OCI-LY1 (cell line): ENCODE results near the gene UNC5B.

ENCODE experiments used
- H2AFZ ChIP-seq: fragments of 200-600 bp; sonication (generic), shearing (Covaris generic); 2 replicates; pipeline ENCODE4 v1.6.0; 2014; ENCODE audit warnings: antibody characterized with exemption, mild to moderate bottlenecking, low read length
- H3F3A ChIP-seq: fragments of 200-600 bp; sonication (generic), shearing (Covaris generic); 2 replicates; pipeline ENCODE4 v1.6.0; 2014; ENCODE audit warnings: mild to moderate bottlenecking, antibody characterized with exemption, low read length, moderate library complexity; ENCODE audit not compliant: insufficient read depth
- H3K27ac ChIP-seq: fragments of 200-600 bp; sonication (generic); 2 replicates; pipeline ENCODE4 v1.5.1; 2014; ENCODE audit warnings: low read length, mixed run types, mild to moderate bottlenecking, low read depth; ENCODE audit not compliant: poor library complexity, severe bottlenecking
- H3K27me3 ChIP-seq: fragments of 200-600 bp; sonication (generic); 2 replicates; pipeline ENCODE4 v1.6.0; 2014; ENCODE audit warnings: antibody characterized with exemption, mild to moderate bottlenecking, low read length, moderate library complexity; ENCODE audit not compliant: insufficient read depth
- H3K36me3 ChIP-seq: fragments of 200-600 bp; sonication (generic); 2 replicates; pipeline ENCODE4 v1.6.1; 2014; ENCODE audit warnings: mild to moderate bottlenecking, antibody characterized with exemption, low read length, moderate library complexity, mixed read lengths; ENCODE audit not compliant: insufficient read depth
- H3K4me1 ChIP-seq: fragments of 200-600 bp; sonication (generic); 2 replicates; pipeline ENCODE4 v1.5.1; 2014; ENCODE audit warnings: mild to moderate bottlenecking, low read length, moderate library complexity; ENCODE audit not compliant: insufficient read depth, severe bottlenecking
- H3K4me2 ChIP-seq: fragments of 200-600 bp; sonication (generic), shearing (Covaris generic); 2 replicates; pipeline ENCODE4 v1.6.1; 2014; ENCODE audit warnings: low read length
- H3K4me3 ChIP-seq: fragments of 200-600 bp; sonication (generic); 2 replicates; pipeline ENCODE4 v1.5.1; 2014; ENCODE audit warnings: low read length, low read depth, mild to moderate bottlenecking, mixed read lengths; ENCODE audit not compliant: poor library complexity, severe bottlenecking
- H3K79me2 ChIP-seq: fragments of 200-600 bp; shearing (Covaris generic); 2 replicates; pipeline ENCODE4 v1.6.1; 2016; ENCODE audit warnings: mixed run types, low read length, mixed read lengths; ENCODE audit not compliant: insufficient read depth
- H3K9ac ChIP-seq: fragments of 200-600 bp; sonication (generic), shearing (Covaris generic); 2 replicates; pipeline ENCODE4 v1.6.1; 2014; ENCODE audit warnings: mild to moderate bottlenecking, low read length, mixed read lengths
- H3K9me2 ChIP-seq: fragments of 200-600 bp; sonication (generic), shearing (Covaris generic); 2 replicates; pipeline ENCODE4 v1.6.1; 2014; ENCODE audit warnings: low read depth, mild to moderate bottlenecking, low read length, mixed read lengths
- H3K9me3 ChIP-seq: fragments of 200-600 bp; shearing (Covaris generic); 2 replicates; pipeline ENCODE4 v1.6.1; 2014; ENCODE audit warnings: low read length, mixed read lengths
- H4K20me1 ChIP-seq: fragments of 200-600 bp; sonication (generic), shearing (Covaris generic); 2 replicates; pipeline ENCODE4 v1.6.0; 2016; ENCODE audit warnings: mild to moderate bottlenecking, low read length; ENCODE audit not compliant: insufficient read depth
- EZH2 ChIP-seq: fragments of 200-600 bp; sonication (generic), shearing (Covaris generic); IDR thresholded peaks from 2 replicates; pipeline ENCODE4 v1.8.0; 2017; ENCODE audit warnings: borderline replicate concordance, mixed run types, mild to moderate bottlenecking, antibody characterized with exemption, low read length, moderate library complexity, mixed read lengths
- TF ChIP-seq, protein P1 (sequence below): fragments of 200-600 bp; sonication (generic), shearing (Covaris generic); IDR thresholded peaks from 2 replicates; pipeline ENCODE4 v1.5.1; 2017; ENCODE audit warnings: mild to moderate bottlenecking, antibody characterized with exemption, low read length, moderate library complexity, mixed read lengths

The UNC5B gene

DNA sequence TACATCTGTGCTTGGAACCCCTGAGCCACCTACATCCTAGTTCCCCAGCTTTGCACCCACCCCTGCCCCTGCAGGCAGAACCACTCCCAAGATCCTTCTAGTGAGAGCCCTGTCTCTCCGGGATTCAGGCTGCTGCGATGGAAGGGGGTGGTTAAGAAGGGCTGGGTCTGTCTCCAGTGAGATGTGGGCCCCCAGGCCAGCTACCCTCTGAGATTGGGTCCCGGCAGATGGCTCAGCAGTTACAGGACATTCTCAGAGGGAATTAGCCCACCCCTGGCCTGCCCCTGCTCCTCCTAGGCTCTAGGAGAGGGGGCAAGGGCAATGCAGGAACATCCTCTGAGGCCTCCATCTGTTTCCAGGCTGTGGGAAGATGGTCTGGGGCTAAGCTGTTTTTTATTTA lies 134.4 kb downstream of the UNC5B start:
- Histone ChIP-seq H3K9ac (no peak overlapping the region), H4K20me1 (no peaks in the 10 kb centered on the region), H3K27me3 (no peaks in the 10 kb centered on the region), H2AFZ (no peak overlapping the region), H3K36me3 (no peaks in the 10 kb centered on the region), H3K9me2 (no peaks in the 10 kb centered on the region), H3K4me3 (no peak overlapping the region), H3K79me2 (no peaks in the 10 kb centered on the region), H3K4me2 (no peak overlapping the region), H3K27ac (no peak overlapping the region), H3F3A (no peaks in the 10 kb centered on the region), H3K9me3 (no peaks in the 10 kb centered on the region), H3K4me1 (no peaks in the 10 kb centered on the region)
- TF ChIP-seq, protein P1, sequence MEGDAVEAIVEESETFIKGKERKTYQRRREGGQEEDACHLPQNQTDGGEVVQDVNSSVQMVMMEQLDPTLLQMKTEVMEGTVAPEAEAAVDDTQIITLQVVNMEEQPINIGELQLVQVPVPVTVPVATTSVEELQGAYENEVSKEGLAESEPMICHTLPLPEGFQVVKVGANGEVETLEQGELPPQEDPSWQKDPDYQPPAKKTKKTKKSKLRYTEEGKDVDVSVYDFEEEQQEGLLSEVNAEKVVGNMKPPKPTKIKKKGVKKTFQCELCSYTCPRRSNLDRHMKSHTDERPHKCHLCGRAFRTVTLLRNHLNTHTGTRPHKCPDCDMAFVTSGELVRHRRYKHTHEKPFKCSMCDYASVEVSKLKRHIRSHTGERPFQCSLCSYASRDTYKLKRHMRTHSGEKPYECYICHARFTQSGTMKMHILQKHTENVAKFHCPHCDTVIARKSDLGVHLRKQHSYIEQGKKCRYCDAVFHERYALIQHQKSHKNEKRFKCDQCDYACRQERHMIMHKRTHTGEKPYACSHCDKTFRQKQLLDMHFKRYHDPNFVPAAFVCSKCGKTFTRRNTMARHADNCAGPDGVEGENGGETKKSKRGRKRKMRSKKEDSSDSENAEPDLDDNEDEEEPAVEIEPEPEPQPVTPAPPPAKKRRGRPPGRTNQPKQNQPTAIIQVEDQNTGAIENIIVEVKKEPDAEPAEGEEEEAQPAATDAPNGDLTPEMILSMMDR: no peak
- no peak for TF ChIP-seq EZH2

DNA sequence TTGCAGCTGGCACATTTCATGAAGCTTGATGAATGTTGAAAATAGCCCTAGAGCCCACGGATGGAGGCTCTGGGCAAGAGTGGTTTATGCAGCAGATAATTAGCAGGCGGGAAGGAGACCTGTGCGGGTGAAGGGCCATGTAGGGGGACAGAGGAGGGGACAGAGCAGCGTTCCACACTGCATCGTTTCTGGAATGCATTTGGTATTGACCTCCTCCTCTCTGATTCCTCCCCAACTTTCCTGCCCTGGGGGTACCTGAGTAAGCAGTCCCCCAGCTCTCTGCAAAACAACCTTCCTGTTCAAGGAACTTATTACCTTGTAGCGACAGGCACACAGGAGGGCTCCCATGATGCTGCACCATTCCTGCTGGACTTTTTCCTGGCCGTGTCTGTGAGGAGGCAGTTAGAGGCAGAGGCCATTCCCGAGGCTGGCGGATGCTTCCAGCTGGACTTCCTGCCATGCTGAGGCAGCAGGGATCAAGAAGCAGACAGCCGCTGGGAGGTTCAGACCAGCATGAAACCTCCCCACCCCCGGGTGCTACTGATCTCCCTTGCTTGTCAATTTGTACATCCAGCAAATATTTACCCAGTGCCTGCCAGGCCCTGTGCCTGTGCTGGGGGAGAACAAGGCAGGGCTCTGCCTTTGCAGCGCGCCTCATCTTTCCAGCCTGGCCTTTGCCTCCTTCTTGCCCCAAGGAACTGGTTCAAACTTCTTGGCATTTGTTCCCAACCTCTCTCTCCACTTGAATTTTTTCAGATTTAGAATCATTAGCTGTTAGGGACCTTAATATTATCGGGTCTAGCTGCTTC lies 135.4 kb downstream of the UNC5B start:
- Histone ChIP-seq H3K9ac (no peak overlapping the region), H3K27me3 (no peaks in the 10 kb centered on the region), H3K4me3 (no peak overlapping the region), H3K9me3 (no peaks in the 10 kb centered on the region), H3K4me1 (no peaks in the 10 kb centered on the region), H3K36me3 (no peaks in the 10 kb centered on the region), H3K27ac (no peak overlapping the region), H2AFZ (no peak overlapping the region), H3K79me2 (no peaks in the 10 kb centered on the region), H3F3A (no peaks in the 10 kb centered on the region), H3K4me2 (no peak overlapping the region), H3K9me2 (no peaks in the 10 kb centered on the region), H4K20me1 (no peaks in the 10 kb centered on the region)
- TF ChIP-seq, protein P1: no peak
- TF ChIP-seq EZH2: no peak

DNA sequence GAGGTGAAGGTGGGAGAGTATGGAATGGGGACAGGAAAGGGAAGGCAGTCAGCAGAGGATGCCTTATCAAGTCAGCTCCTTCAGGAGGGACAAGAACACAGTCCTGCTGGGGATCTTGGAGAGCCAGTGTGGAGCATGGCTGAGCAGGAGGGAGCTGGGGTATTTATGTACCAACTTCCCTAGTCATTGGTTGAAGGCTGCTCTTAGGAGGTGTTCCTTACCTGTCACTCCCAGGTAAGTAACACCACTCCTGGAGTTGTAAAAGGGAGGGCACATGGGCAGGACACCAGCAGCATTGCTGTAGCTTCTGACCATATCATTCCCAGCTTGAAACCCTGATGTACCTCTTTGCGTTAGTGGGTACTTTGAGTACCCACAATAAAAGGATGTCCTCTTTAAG lies 136.5 kb downstream of the UNC5B start:
- no peaks in the 10 kb centered on the region for H3K27me3 ChIP-seq
- H3F3A ChIP-seq: no peaks in the 10 kb centered on the region
- H3K4me1 ChIP-seq: no peaks in the 10 kb centered on the region
- H3K36me3 ChIP-seq: no peaks in the 10 kb centered on the region
- no peak overlapping the region for H3K27ac ChIP-seq
- H3K4me2 ChIP-seq: no peak overlapping the region
- TF ChIP-seq, protein P1: no peak
- TF ChIP-seq EZH2: no peak
- H3K4me3 ChIP-seq: no peak overlapping the region
- no peaks in the 10 kb centered on the region for H3K9me2 ChIP-seq
- no peaks in the 10 kb centered on the region for H4K20me1 ChIP-seq
- H3K9me3 ChIP-seq: no peaks in the 10 kb centered on the region
- no peak overlapping the region for H2AFZ ChIP-seq
- no peak overlapping the region for H3K9ac ChIP-seq
- H3K79me2 ChIP-seq: no peaks in the 10 kb centered on the region
